ENCODE data around the gene GBX1. TPM values are rescaled to one million over a fixed set of nuclear protein-coding genes. Genes with fewer than 3 reads are reported as not detected.

The GBX1 gene
- total RNA-seq, 1 donor from 2014 or later = not detected

- no peak for DNase-seq (ENCODE audit: low spot score)
Observed at GRCh38 chr7:151128144-151128543, 39.4 kb downstream of the GBX1 start.

GRCh38 chr7:151126491-151127137 is 40.9 kb downstream of the GBX1 start:
- peak; percentile 74 for DNase-seq (ENCODE audit: low spot score)

GRCh38 chr7:151125846-151126481 is 41.5 kb downstream of the GBX1 start:
- no peak for DNase-seq (ENCODE audit: low spot score)

GRCh38 chr7:151125470-151125845 is 42.0 kb downstream of the GBX1 start:
- peak; percentile 38 for DNase-seq (ENCODE audit: low spot score)

- DNase-seq (ENCODE audit: low spot score) = no peak
Observed at GRCh38 chr7:151124899-151125399, 42.5 kb downstream of the GBX1 start.

GRCh38 chr7:151124481-151124880 is 43.0 kb downstream of the GBX1 start:
- no peak for DNase-seq (ENCODE audit: low spot score)

- peak; percentile 88 for DNase-seq (ENCODE audit: low spot score)
Observed at GRCh38 chr7:151123822-151124464, 43.6 kb downstream of the GBX1 start.

GRCh38 chr7:151123158-151123821 is 44.2 kb downstream of the GBX1 start:
- DNase-seq (ENCODE audit: low spot score) = no peak

GRCh38 chr7:151122796-151123157 is 44.7 kb downstream of the GBX1 start:
- no peak for DNase-seq (ENCODE audit: low spot score)

- DNase-seq (ENCODE audit: low spot score) = no peak
Observed at GRCh38 chr7:151122276-151122675, 45.2 kb downstream of the GBX1 start.

GRCh38 chr7:151121380-151122170 is 45.9 kb downstream of the GBX1 start:
- DNase-seq (ENCODE audit: low spot score) = no peak

GRCh38 chr7:151120896-151121295 is 46.6 kb downstream of the GBX1 start:
- no peak for DNase-seq (ENCODE audit: low spot score)

GRCh38 chr7:151119902-151120301 is 47.6 kb downstream of the GBX1 start:
- no peak for DNase-seq (ENCODE audit: low spot score)

- no peak for DNase-seq (ENCODE audit: low spot score)
Observed at GRCh38 chr7:151119055-151119415, 48.5 kb downstream of the GBX1 start.

GRCh38 chr7:151118108-151119054 is 49.1 kb downstream of the GBX1 start:
- DNase-seq (ENCODE audit: low spot score) = no peak

- no peak for DNase-seq (ENCODE audit: low spot score)
Observed at GRCh38 chr7:151117565-151117964, 49.9 kb downstream of the GBX1 start.

- DNase-seq (ENCODE audit: low spot score) = no peak
Observed at GRCh38 chr7:151116603-151117440, 50.7 kb downstream of the GBX1 start.

- DNase-seq (ENCODE audit: low spot score) = peak; percentile 65
Observed at GRCh38 chr7:151115836-151116418, 51.6 kb downstream of the GBX1 start.

- DNase-seq (ENCODE audit: low spot score) = no peak
Observed at GRCh38 chr7:151115121-151115835, 52.2 kb downstream of the GBX1 start.
